Sigmoid colon (tissue), 4 donors: Measurements from ENCODE around the gene SLC44A5.

Experiments used
- POLR2A ChIP-seq, 2 donors: fragments of 450-650 bp; IDR thresholded peaks; one replicate each; pipeline ENCODE4 v1.6.1; 2016; ENCODE audit warnings: antibody characterized with exemption in 2 of 2, mild to moderate bottlenecking in 2 of 2, moderate library complexity in 2 of 2
- POLR2AphosphoS5 ChIP-seq, 4 donors: sonication (generic); formaldehyde crosslinking; IDR thresholded peaks; one replicate each; pipeline ENCODE4 v1.6.1; 2017; ENCODE audit warnings: antibody characterized with exemption in 4 of 4
- TF ChIP-seq, protein P1 (sequence below), 4 experiments: fragments of 450-650 bp in 3 of 4; fragments of 200-600 bp in 1 of 4; IDR thresholded peaks; one replicate each; pipeline ENCODE4 v1.5.1; 2016 to 2019; ENCODE audit warnings: antibody characterized with exemption in 4 of 4, mild to moderate bottlenecking in 3 of 4, moderate library complexity in 2 of 4

DNA sequence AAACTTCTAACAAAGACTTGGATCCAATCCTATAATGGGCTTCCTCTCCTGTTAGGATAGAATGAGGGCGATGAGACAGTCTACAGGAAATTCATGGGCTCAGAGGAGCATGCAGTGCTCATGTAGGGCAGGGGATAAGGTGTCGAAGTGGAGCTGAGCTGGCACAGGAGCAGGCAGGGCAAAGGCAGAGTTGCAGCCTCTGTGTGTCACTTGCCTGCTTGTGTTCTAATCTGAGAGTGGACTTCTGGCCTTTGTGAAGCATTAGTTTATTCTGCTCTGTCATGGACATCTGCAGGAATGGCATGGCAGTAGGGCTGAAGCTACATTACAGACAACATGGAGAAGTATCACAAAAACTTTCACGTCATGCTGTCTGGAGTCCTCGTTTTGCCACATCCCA, 444.1 kb downstream of the SLC44A5 start:
- TF ChIP-seq POLR2AphosphoS5 (IDR thresholded peaks at IDR 0.05) (no peak), POLR2A (IDR thresholded peaks at IDR 0.05) (no peak)
- TF ChIP-seq, protein P1, sequence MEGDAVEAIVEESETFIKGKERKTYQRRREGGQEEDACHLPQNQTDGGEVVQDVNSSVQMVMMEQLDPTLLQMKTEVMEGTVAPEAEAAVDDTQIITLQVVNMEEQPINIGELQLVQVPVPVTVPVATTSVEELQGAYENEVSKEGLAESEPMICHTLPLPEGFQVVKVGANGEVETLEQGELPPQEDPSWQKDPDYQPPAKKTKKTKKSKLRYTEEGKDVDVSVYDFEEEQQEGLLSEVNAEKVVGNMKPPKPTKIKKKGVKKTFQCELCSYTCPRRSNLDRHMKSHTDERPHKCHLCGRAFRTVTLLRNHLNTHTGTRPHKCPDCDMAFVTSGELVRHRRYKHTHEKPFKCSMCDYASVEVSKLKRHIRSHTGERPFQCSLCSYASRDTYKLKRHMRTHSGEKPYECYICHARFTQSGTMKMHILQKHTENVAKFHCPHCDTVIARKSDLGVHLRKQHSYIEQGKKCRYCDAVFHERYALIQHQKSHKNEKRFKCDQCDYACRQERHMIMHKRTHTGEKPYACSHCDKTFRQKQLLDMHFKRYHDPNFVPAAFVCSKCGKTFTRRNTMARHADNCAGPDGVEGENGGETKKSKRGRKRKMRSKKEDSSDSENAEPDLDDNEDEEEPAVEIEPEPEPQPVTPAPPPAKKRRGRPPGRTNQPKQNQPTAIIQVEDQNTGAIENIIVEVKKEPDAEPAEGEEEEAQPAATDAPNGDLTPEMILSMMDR (IDR thresholded peaks at IDR 0.05) = no peak
